ENCODE data around the gene PLA2G5.

PLA2G5 gene

DNA sequence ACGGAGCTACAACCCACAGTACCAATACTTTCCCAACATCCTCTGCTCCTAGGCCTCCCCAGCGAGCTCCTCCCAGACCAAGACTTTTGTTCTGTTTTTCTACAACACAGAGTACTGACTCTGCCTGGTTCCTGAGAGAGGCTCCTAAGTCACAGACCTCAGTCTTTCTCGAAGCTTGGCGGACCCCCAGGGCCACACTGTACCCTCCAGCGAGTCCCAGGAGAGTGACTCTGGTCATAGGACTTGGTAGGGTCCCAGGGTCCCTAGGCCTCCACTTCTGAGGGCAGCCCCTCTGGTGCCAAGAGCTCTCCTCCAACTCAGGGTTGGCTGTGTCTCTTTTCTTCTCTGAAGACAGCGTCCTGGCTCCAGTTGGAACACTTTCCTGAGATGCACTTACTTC lies 20.6 kb downstream of the PLA2G5 start:
- DNase-seq (ENCODE audit: low spot score): no peak

DNA sequence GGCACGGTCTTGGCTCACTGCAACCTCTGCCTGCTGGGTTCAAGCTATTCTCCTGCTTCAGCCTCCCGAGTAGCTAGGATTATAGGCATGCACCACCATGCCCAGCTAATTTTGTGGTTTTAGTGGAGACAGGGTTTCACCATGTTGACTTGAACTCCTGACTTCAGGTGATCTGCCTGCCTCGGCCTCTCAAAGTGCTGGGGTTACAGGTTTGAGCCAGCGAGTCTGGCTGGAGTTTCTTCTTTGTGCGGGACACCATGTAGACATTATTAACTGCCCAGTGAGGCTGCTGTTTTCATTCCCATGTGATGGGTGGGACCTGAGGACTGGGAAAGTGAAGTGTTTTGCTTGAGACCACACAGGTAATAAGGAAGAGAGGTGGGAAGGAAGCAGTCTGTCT lies 23.3 kb downstream of the PLA2G5 start:
- no peak for DNase-seq (ENCODE audit: low spot score)

DNA sequence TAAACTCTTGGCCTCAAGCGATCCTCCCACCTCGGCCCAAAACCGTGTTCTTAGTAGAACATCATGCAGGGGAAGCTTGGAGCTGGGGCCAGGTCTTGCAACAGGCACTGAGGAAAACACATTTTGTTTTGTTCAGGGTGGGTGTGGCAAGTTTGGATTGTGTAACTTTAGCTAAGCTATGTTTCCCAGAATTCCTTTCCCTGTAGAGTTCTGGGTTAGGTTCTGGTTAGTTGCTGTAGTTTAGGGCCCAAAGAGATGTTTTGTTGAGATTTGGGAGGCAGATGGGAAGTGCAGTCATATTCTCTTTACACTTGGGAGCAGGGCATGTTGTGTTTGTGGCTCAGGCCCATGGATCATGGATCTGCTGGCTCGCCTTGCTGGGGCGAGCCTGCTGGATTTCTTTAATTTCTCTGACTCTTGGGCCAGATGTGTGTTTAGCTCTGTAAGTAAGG lies 24.0 kb downstream of the PLA2G5 start:
- DNase-seq (ENCODE audit: low spot score): no peak

DNA sequence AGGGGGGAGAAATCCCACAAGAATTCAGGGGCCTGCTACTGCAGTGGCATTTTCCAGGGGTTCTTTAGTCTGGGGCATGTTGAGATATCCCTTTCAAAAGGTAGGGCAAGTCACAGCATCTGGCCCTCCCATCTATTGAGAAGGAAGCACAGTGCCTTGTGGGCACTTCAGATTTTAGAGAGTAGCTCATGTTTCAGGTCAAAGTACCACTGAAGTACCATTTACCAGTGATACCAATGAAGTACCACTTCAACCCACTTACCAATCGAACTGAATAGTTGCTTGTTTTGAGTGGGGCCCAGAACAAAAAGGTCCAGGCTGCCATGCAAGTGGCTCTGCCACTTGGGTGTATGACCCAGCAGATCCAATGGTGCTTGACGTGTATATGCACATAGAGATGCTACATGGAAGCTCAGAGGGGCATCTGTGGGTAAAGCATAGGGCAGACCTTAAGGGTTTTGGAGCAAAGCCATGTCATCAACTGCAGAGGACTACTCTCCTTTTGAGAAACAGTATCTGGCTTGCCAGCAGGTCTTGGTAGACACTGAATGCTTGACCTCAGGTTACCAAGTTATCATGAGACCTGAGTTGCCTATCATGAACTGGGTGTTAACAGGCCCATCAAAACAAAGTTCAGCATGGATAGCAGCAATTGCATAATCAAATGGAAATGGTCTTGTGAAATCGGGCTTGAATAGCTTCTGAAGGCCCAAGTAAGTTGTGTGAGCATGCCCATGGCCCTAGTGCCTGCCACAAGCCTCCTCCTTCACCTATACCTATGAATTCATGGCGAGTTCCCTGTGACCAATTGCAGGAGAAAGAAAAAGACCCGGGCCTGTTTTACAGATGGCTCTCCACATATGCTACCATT lies 25.8 kb downstream of the PLA2G5 start:
- DNase-seq (ENCODE audit: low spot score): no peak

DNA sequence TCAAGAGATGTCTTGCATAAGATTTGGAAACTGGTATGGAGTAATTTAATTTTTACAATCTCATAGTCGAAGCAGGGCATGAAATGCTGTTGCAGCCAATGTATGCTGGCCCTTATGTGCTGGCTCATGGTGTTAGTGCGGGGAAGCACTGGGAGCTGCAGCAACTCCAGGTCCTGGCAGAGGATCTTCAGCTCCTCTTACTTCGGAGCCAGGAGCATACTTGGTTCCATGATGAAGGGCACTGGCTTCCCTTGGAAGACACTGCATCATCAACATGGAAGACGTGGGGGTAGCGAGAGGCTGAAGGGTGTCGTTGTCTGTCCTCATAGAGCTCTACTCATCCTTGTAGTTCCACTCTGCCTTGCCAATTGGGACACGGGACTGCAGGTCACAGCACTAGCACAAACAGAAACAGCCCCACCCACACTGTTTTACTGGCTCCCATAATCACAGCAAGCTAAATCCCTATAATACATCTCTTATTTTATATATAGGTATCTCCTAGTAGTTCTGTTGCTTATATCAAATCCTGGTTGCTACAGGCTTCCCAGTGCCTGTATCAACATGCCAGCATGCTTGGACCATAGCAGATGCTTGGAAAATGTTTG lies 26.9 kb downstream of the PLA2G5 start:
- DNase-seq (ENCODE audit: low spot score): no peak

DNA sequence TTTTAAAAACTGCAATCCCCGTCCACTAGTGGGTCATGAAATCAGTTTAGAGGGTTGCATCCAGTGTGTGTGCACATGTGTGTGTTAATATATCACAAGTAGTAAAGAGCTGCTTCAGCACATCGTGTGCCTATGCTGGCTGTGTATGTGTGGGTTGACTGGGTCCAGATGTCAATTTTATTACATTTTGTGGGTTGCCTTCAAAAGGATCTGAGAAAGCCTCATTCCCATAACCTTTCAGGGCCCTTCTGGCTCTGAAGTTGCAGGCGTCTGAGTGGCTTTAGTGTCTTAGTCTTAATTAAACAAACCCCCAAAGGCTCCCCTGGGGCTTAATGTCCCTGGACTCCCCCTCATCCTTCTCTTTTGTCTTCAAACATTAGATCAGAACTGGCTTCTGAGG lies 29.5 kb downstream of the PLA2G5 start:
- no peak for DNase-seq (ENCODE audit: low spot score)

DNA sequence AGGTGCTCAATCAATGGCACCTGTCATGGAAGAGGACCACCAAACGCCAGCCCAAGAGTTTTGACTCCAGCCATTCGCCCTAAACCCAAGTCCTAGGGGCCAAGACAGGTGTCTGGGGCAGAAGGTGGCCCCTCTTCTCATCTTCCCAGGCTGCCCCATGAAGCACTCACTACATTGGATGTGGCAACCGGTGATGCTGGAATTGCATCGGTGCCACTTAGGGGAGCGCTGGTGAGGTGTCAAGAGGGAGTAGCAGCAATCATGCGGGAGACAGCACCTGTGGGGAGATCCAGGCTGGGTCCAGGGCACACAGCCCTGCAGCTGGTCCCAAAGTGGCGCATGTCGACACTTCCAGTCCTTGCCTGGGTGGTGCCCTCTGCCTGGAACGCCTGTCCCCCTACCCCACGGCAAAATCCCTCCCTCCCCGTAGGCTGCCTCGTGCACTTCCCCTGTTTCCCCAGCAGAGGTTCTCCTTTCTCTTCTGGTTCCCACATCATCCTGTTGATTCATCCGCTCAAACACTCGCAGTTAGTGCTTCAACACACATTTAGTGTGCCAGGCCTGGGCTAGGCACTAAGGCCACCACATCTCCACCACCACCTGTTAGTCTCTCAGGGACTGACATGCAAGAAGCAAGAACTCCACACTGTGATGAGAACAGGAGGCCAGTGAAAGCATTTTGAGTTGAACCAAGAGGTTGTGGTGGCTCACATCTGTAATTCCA lies 30.8 kb downstream of the PLA2G5 start:
- DNase-seq (ENCODE audit: low spot score): no peak

DNA sequence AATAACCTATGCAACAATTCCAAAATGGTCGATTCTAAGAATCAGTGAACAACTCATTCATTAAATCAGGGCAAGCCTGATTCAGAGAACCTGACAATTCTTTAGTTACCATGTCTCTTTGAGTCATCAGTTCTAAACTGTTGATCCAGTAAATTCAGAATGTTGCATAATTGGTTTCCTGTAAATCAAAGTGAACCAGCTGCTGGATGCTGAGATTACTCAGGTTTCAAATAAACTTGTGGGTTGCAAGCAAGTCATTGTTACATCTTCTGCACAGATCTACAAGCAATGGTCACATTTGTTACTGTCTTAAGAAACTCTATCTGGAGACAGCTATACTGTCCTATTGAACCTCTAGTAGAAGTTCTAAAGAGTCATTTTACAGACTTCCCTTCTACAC lies 32.9 kb downstream of the PLA2G5 start:
- DNase-seq (ENCODE audit: low spot score): no peak

DNA sequence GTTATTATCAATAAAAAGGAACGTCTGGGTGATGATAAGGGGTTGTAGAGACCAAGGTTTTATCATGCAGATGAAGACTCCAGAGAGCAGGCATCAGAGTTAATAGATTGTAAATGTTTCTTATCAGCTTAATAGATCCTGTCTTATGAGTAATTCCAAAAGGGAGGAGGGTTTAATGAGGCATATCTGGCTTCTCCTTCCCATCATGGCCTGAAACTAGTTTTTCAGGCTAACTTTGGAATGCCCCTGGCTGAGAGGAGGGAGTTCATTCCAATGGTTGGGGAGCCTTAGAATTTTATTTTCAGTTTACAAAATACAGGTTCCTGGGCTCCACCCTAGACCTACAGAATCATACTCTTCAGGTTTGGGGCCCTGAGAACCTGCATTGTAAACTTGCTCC lies 35.9 kb downstream of the PLA2G5 start:
- no peak for DNase-seq (ENCODE audit: low spot score)

DNA sequence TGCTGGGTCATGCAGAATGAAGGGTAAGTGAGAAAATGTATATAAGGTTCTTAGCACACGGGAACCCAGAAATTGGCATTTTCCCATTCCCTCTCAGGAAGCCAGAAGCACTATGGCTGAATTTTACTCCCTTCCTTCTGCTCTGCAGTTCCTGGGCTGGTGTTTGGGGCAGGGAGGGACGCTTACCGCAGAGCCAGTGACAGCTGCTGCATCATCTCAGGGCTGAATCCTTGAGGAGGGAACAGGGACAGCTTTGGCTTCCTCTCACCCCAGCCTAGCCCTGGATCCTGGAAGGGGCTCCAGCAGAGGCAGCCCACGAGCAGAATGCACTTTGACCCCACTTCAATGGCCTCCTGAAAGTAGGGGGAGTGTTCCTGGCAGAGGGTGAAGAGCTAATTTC lies 37.4 kb downstream of the PLA2G5 start:
- DNase-seq (ENCODE audit: low spot score): no peak

DNA sequence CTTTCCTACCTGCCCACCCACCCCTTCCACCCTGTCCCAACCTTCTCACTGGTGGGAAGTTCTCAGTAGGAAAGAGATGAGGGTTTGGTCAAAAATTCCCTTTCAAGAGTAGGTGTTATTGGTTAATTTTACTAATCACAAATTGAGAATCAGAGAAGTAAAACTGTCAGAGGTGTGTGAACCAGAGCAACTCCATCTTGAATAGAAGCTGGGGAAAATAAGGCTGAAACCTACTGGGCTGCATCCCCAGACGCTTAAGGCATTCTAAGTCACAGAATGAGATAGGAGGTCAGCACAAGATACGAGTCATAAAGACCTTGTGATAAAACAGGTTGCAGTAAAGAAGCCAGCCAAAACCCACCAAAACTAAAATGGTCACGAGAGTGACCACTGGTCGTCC lies 37.8 kb downstream of the PLA2G5 start:
- no peak for DNase-seq (ENCODE audit: low spot score)

DNA sequence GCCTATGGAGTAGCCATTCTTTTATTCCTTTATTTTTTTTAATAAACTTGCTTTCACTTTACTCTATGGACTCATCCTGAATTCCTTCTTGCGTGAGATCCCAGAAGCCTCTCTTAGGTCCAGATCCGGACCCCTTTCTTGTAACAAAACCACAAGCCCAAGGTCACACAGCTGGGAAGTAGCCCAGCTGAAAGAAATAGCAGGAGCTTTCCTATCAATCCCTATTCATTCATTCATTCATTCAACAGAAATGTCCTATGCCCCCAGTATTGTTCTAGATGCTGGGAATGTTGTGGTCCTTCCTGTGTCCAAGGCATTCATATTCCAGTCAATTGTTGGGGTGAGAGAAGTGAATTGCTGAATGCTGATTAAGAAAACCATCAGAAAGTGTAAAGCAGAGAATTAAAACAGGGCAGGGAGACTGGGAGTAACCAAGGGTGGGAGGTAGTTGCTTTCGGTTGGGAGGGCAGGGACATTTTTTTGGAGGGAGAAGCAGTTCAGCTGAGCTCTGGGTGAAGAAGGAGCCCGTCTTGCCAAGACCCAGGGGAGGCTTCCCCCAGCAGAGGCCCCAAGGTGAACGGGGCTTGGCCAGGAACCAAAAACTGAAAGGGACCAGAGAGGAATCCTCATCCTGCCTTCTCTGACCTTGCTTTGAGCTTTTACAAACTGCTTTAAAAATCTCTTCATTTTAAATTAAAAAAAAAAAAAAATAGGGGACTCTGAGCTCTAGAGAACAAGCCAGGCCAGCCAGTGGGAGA lies 38.6 kb downstream of the PLA2G5 start:
- DNase-seq (ENCODE audit: low spot score): no peak

DNA sequence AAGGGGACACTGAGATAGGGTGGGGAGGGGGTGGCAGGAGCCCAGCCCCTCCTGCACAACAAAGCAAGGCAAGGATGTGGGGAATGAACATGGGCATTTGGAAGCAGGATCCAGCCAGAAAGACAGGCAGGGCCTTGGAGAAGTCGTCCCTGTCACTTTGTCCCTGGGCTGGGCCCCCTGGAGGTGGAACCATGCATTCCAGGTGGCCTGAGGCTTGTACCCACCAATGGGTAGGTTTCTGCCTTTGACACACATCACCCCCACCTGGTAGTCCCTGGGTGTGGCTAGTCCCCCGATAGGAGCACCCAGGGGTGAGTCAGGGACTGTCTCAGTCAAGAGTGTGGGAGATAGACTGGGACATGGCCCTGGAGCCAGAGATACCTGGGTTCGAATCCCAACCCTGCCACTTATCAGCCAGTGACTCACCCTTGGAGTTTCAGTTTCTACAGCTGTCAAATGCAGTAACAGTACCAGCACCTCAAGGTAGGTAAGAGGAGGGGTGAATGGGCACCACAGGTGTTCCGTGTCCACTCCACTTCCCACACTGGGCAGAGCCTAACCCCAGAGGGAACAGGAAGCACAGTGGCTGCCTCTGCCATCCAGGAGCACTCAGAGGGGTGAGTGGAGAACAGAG lies 39.3 kb downstream of the PLA2G5 start:
- no peak for DNase-seq (ENCODE audit: low spot score)

DNA sequence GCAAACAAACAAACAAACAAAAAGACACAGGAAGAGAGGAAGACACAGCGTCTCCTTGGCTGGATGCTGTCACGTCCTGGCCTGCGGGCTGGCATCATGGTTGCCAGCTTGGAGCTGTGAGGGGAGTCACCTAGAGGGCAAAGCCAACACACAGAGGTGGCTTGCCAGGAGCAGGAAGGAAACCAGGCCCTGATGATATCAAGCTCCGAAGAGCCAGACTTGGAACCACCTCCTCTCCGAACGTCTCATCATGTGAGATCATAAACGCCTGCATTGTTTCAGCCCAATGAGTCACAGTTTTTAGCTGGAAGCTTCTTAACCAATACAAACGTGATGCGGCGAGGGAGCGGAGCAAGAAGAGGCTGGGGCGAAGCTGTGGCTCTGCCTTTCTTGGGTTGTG lies 40.7 kb downstream of the PLA2G5 start:
- no peak for DNase-seq (ENCODE audit: low spot score)

DNA sequence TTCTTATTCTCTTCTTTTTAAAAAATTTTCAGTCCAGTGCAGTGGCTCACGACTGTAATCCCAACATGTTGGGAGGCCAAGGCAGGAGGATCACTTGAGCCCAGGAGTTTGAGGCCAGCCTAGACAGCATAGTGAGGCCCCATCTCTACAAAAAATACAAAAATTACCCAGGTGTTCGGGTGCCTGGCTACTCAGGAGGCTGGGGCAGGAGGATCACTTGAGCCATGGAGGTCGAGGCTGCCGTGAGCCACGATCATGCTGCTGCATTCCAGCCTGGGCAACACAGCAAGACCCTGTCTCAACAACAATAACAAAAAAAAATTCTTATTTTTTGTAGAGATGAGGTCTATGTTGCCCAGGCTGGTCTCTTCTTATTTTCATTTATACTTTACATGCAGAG lies 41.5 kb downstream of the PLA2G5 start:
- DNase-seq (ENCODE audit: low spot score): no peak

DNA sequence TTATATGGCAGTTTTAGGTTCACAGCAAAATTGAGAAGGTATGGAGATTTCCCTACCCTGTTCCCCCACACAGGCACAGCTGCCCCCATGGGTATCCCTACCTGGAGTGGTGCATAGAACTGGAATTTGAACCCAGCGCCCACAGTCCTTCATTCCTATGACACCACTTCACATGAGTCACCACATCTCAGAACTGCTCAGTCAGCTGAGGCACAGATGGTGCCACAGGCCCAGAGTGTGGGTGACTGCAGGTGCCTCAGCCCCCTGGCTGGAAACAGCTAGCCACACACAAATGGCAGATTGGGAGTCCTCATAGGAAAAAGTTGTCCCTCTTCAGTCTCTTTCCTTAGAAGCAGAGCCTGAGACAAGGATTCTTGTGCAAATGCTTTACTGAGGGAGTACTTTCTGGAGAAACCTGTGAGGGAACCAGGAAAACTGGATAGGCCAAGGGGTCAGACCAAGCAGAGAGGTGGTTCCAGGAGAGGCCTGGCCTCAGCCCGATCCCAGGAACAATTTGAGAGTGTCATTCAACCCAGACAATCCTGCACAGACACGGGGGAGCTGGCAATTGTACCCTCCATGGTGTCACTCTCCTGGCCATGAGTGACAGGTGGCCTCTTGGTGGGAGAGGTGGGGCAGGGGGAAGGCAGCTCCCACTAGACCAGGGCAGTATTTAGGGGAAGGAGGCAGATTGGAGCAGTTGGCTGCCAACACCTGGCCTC lies 42.4 kb downstream of the PLA2G5 start:
- no peak for DNase-seq (ENCODE audit: low spot score)

DNA sequence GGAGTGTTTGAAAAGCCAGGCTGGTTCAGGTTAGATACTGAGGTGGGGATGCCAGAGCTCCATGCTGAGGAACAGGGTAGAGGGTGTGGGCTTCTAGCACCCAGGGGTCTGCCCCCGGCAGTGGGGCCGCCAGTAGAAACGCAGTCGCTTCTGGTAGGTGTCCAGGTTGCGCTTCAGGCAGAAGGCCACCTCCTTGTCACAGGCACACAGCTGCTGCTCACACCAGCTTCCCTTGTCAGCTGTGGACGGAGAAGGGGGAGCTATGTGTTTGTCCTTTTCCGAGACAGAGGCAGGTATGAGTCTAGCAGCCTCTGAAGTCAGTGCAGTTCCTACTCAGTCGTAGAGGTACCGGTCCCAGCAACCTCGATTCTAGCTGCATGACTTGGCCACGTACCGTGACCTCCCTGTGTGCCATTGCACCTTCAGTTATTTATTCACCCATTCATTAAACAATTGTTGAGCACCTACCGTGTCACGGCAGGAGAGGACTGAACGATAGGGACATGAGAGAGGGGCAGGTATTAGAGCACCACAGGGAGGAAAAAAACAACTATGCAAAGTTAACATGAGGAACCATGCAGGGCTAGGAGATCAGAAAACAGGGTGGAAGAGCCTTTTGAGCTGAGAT lies 44.1 kb downstream of the PLA2G5 start:
- DNase-seq (ENCODE audit: low spot score): no peak

DNA sequence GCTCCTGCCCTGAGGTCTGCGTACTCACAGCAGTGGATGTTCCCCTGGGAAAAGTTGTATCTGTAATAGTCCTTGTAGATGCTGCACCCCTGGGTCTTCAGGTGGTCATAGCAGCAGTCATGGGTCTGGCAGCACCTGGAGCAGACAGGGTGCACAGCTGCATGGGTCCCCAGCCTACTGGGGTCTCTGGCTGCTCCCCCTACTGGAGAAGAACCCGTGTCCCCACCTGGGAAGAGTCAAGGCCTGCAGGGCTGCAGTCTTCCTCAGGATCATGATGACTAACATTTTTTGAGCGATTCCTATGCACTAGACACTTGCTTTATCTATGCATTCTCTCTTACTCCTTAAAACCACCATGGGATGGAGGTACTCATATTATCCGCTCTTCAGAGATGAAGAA lies 45.5 kb downstream of the PLA2G5 start:
- no peak for DNase-seq (ENCODE audit: low spot score)

DNA sequence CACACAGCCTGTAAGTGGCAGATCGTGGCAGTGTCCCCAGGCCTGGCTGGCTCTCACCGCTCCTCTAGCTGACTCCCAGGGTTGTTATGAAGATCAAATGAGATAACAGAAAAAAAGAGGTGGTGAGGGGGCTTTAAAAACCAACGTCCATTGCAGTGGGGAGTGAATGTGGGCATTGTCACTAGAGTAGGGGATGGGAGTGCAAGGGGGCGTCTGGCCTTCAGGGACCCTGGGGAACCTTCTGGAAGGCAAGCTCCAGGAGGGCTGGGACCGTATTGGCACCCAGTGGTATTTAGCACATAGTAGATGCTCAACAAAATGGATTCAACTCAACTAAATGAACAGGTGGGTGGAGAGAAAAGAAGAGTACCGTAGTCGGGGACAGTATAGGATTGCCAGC lies 45.9 kb downstream of the PLA2G5 start:
- no peak for DNase-seq (ENCODE audit: low spot score)

DNA sequence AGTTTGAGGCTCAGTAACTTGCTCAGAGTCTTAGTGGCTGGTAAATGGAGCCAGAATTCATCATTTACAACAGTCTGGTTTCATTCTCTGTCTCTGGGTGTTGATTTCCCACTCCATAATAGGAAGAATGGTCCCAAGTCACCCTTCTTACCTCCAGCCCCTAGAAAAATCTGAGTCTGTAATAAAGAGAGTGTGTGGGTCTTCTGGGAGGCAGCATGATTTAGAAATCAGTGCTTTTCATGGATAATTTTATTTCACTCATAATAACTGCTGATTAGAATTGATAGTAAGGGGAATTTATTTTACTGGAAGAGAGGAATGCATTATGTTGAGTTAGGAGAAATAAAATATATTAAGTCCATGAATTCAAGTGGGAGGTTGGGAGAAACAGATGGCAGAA lies 47.2 kb downstream of the PLA2G5 start:
- no peak for DNase-seq (ENCODE audit: low spot score)

DNA sequence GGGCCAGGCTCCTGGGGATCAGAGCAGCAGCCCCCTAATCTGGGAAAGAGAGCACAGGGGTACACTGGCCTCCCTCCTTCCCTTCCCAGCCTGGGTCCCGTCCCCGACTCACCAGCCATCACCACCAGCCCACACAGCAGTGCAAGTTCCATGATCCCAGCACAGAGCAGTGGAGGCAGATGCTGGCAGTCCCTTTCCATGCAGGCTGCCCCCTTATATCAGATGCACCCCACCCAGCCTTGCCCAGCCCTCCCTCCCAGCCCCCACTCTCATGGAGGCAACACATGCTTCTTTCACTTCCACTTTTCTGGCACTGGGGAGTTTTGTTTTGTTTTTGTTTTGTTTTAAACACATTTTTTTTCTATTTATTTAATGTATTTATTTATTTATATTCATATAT lies 49.4 kb downstream of the PLA2G5 start, which contains the start of gene PLA2G2D:
PLA2G2D (minus strand) TSS at position 190 of the 400 bp plus-strand sequence; CDS start at position 152, 38 bp downstream.
- no peak for DNase-seq (ENCODE audit: low spot score)
